22Rv1 (cell line): ENCODE measurements around the gene LSAMP.

Experiments
- ZFX ChIP-seq: fragments of 450-650 bp; IDR thresholded peaks from 2 replicates; pipeline ENCODE4 v1.6.1; 2017; ENCODE audit warnings: antibody characterized with exemption, borderline replicate concordance
- TF ChIP-seq, protein P1 (sequence below): fragments of 450-650 bp; IDR thresholded peaks from 2 replicates; pipeline ENCODE4 v1.5.1; 2017; ENCODE audit warnings: mild to moderate bottlenecking

DNA sequence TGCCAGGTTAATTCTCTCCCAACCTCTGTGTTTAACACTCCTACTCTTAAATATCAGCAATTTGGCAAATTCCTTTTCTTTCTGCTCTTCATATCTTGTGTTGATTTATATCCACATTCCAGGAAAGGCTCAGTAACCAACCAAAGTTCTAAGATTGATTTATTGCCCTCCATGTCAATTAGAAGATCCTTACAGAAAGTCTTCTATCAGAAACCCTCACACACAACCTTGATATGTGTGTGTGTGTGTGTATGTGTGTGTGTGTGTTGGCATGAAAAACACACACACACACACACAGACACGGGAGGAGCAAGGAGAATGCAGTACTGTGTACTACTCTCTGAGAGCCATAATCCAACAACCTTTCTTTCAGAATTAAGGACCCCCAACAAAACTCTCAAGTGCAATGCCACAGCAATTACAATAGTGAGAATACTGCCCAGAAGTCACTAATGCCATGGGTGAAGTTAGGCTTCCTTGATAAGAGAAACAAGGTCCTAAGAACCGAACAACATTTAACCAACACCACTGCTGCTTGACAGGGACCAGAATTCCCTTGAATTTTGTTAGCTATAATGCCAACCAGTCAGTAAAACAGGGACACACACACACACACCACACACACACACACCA, 1.1 kb downstream of the LSAMP start:
- TF ChIP-seq, protein P1, sequence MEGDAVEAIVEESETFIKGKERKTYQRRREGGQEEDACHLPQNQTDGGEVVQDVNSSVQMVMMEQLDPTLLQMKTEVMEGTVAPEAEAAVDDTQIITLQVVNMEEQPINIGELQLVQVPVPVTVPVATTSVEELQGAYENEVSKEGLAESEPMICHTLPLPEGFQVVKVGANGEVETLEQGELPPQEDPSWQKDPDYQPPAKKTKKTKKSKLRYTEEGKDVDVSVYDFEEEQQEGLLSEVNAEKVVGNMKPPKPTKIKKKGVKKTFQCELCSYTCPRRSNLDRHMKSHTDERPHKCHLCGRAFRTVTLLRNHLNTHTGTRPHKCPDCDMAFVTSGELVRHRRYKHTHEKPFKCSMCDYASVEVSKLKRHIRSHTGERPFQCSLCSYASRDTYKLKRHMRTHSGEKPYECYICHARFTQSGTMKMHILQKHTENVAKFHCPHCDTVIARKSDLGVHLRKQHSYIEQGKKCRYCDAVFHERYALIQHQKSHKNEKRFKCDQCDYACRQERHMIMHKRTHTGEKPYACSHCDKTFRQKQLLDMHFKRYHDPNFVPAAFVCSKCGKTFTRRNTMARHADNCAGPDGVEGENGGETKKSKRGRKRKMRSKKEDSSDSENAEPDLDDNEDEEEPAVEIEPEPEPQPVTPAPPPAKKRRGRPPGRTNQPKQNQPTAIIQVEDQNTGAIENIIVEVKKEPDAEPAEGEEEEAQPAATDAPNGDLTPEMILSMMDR: no peak
- no peak for TF ChIP-seq ZFX
